HCT116 (cell line): Measurements from ENCODE around the gene DLX4. TPM values are rescaled to one million over a fixed set of nuclear protein-coding genes. Genes with fewer than 3 reads are reported as not detected.
A peak's percentile ranks its signal among the peaks of the same experiment; 100 is the strongest.

Experiments used
- ATAC-seq: fragments of 200-7000 bp; cut with Tn5 transposase; 2 replicates; pipeline ENCODE4 v1.9.1; 2020; ENCODE audit warnings: mild to moderate bottlenecking, moderate library complexity
- BruUV-seq: library from RNA; stranded (reverse); fragments of 400-500 nt; replicated peaks from 2 replicates; lab custom pipeline; 2021; lab: Mats Ljungman, UMichigan
- CTCF ChIA-PET: fragments of 300-600 bp; sonication (Branson Sonifier 250); formaldehyde crosslinking; loops from one replicate; lab custom pipeline; 2021; ENCODE audit warnings: antibody characterized with exemption; lab: Charles Lee
- POLR2A ChIA-PET: fragments of 300-600, 350-600 bp; sonication (Branson Sonifier 250); formaldehyde crosslinking; loops from one replicate; lab custom pipeline; 2021; ENCODE audit warnings: antibody characterized with exemption; lab: Charles Lee
- RAD21 ChIA-PET, 2 experiments: fragments of 300-600 bp; sonication (Branson Sonifier 250); formaldehyde crosslinking; loops; one replicate each; lab custom pipeline; 2023; ENCODE audit warnings: low total read pairs in 2 of 2; ENCODE audit not compliant: uncharacterized antibody in 2 of 2, unreplicated experiment in 2 of 2, low non-redundant PET in 1 of 2; lab: Charles Lee
- DNase-seq: peaks from one replicate; pipeline ENCODE4 v3.0.0-alpha.2; 2010; ENCODE audit warnings: low read depth, low spot score
- H2AFZ ChIP-seq: fragments of 200-600 bp; shearing (Covaris generic), sonication (generic); 2 replicates; pipeline ENCODE4 v1.6.1; 2017; ENCODE audit warnings: low read depth, mixed run types, mixed read lengths, antibody characterized with exemption, low read length; ENCODE audit not compliant: poor library complexity, severe bottlenecking
- H3K27ac ChIP-seq: 2 replicates; pipeline ENCODE4 v1.5.1; 2012; ENCODE audit warnings: low read depth, low read length
- H3K27me3 ChIP-seq: fragments of 200-600 bp; sonication (generic); 2 replicates; pipeline ENCODE4 v1.6.1; 2016; ENCODE audit warnings: mixed run types, low read length, mixed read lengths; ENCODE audit not compliant: insufficient read depth
- H3K36me3 ChIP-seq, 2 experiments: fragments of 200-500 bp in 1 of 2; fragments of 200-600 bp in 1 of 2; sonication (Bioruptor generic) in 1 of 2; sonication (generic) in 1 of 2; 2 replicates each; pipeline versions ENCODE4 v1.5.1 to v1.6.1; 2014 to 2016; ENCODE audit warnings: low read length in 2 of 2, inconsistent platforms in 1 of 2, mixed read lengths in 1 of 2, mixed run types in 1 of 2; ENCODE audit not compliant: insufficient read depth in 2 of 2, control insufficient read depth in 1 of 2
- H3K4me1 ChIP-seq, 2 experiments: fragments of 200-600 bp in 1 of 2; sonication (generic) in 1 of 2; 2 replicates each; pipeline versions ENCODE4 v1.5.1 to v1.6.1; 2012 to 2017; ENCODE audit warnings: low read length in 2 of 2, inconsistent platforms in 1 of 2, mild to moderate bottlenecking in 1 of 2, mixed read lengths in 1 of 2, mixed run types in 1 of 2, moderate library complexity in 1 of 2; ENCODE audit not compliant: insufficient read depth in 2 of 2, control insufficient read depth in 1 of 2
- H3K4me2 ChIP-seq: fragments of 200-600 bp; sonication (generic); 2 replicates; pipeline ENCODE4 v1.6.1; 2017; ENCODE audit warnings: mixed run types, low read length, mixed read lengths
- H3K4me3 ChIP-seq, 2 experiments: fragments of 200-600 bp in 1 of 2; sonication (generic) in 1 of 2; replicated peaks in 1 of 2; 2 replicates each; pipeline ENCODE4 v1.5.1; 2011 to 2016; ENCODE audit warnings: low read length in 2 of 2, control low read depth in 1 of 2, low read depth in 1 of 2, mild to moderate bottlenecking in 1 of 2, mixed read lengths in 1 of 2, mixed run types in 1 of 2
- H3K79me2 ChIP-seq: fragments of 200-600 bp; sonication (generic); 2 replicates; pipeline ENCODE4 v1.6.1; 2017; ENCODE audit warnings: mild to moderate bottlenecking, mixed run types, low read length, moderate library complexity, mixed read lengths; ENCODE audit not compliant: insufficient read depth
- H3K9ac ChIP-seq: fragments of 200-600 bp; sonication (generic); 2 replicates; pipeline ENCODE4 v1.6.1; 2016; ENCODE audit warnings: low read length, mixed read lengths
- H3K9me2 ChIP-seq: fragments of 200-600 bp; sonication (generic), shearing (Covaris generic); 2 replicates; pipeline ENCODE4 v1.6.1; 2017; ENCODE audit warnings: mixed run types, mild to moderate bottlenecking, moderate library complexity; ENCODE audit not compliant: insufficient read depth
- H3K9me3 ChIP-seq, 2 experiments: fragments of 200-500 bp in 1 of 2; fragments of 200-600 bp in 1 of 2; sonication (Bioruptor generic) in 1 of 2; sonication (generic) in 1 of 2; 2 replicates each; pipeline ENCODE4 v1.6.1; 2014 to 2017; ENCODE audit warnings: low read length in 2 of 2, mixed read lengths in 2 of 2, inconsistent platforms in 1 of 2, low read depth in 1 of 2, mild to moderate bottlenecking in 1 of 2, mixed run types in 1 of 2, moderate library complexity in 1 of 2; ENCODE audit not compliant: control insufficient read depth in 1 of 2, insufficient read depth in 1 of 2
- H4K20me1 ChIP-seq: fragments of 200-600 bp; sonication (generic), shearing (Covaris generic); 2 replicates; pipeline ENCODE4 v1.6.1; 2017; ENCODE audit warnings: mixed run types, mild to moderate bottlenecking, moderate library complexity; ENCODE audit not compliant: insufficient read depth
- ATF3 ChIP-seq: IDR thresholded peaks from 2 replicates; pipeline ENCODE4 v1.6.1; 2012
- CBX3 ChIP-seq: IDR thresholded peaks from 2 replicates; pipeline ENCODE4 v1.6.1; 2012; ENCODE audit warnings: low read depth
- EGR1 ChIP-seq: IDR thresholded peaks from 2 replicates; pipeline ENCODE4 v1.6.1; 2012; ENCODE audit warnings: low read depth
- FOSL1 ChIP-seq: IDR thresholded peaks from 2 replicates; pipeline ENCODE4 v1.6.1; 2012; ENCODE audit warnings: low read depth
- MAX ChIP-seq: IDR thresholded peaks from 2 replicates; pipeline ENCODE4 v1.6.1; 2012
- RAD21 ChIP-seq: IDR thresholded peaks from 2 replicates; pipeline ENCODE4 v1.6.1; 2012; ENCODE audit warnings: low read depth, mild to moderate bottlenecking
- SIN3A ChIP-seq: IDR thresholded peaks from 2 replicates; pipeline ENCODE4 v1.6.1; 2012; ENCODE audit warnings: low read depth
- SRF ChIP-seq: IDR thresholded peaks from 2 replicates; pipeline ENCODE4 v1.6.1; 2012; ENCODE audit warnings: low read depth
- TCF7L2 ChIP-seq: IDR thresholded peaks from 2 replicates; pipeline ENCODE4 v1.7.0; 2011; ENCODE audit warnings: borderline replicate concordance, inconsistent platforms; ENCODE audit not compliant: insufficient read depth, insufficient read length; ENCODE audit errors: extremely low read depth
- YY1 ChIP-seq: IDR thresholded peaks from 2 replicates; pipeline ENCODE4 v1.6.1; 2011; ENCODE audit warnings: low read length, low read depth, moderate library complexity, mild to moderate bottlenecking; ENCODE audit not compliant: insufficient replicate concordance; ENCODE audit errors: extremely low read depth
- intact Hi-C: fragments of 100-400 bp; cut with micrococcal nuclease; formaldehyde crosslinking; loops from 2 replicates; pipeline ENCODE4 v1.10.0; 2022
- total RNA-seq: library from RNA; stranded (reverse); gene quantifications from one replicate; pipeline ENCODE4 v1.2.1, GENCODE V29; 2021; ENCODE audit not compliant: unreplicated experiment

Gene DLX4
- total RNA-seq, 1 experiment from 2014 or later = 14.0 TPM

- Histone ChIP-seq H3K4me1 (peaks cover 13 to 38% of the 10 kb centered on the region in 2 experiments), H3K4me2 (peak overlapping the region; percentile 57), H3K27ac (no peak overlapping the region), H4K20me1 (no peaks in the 10 kb centered on the region), H2AFZ (no peak overlapping the region), H3K27me3 (no peaks in the 10 kb centered on the region), H3K9me2 (no peaks in the 10 kb centered on the region), H3K4me3 (peak overlapping the region in 1 of 2 experiments; percentile 8; a peak in 1 of 4 replicates), H3K79me2 (no peaks in the 10 kb centered on the region), H3K36me3 (no peaks in the 10 kb centered on the region), H3K9ac (peak overlapping the region; percentile 28; the same call in 1 of the 2 replicates), H3K9me3 (no peaks in the 10 kb centered on the region)
- TF ChIP-seq ATF3 (no peak), MAX (no peak), TCF7L2 (no peak), YY1 (no peak), FOSL1 (no peak), RAD21 (no peak), CBX3 (no peak), SRF (no peak), SIN3A (no peak), EGR1 (no peak)
- intact Hi-C loops = no loop called here
- no peak for DNase-seq
- peak; percentile 21; the same call in 1 of the 2 replicates for ATAC-seq
- RAD21 ChIA-PET = no interaction called here
- POLR2A ChIA-PET = interaction anchor here (0.6 to 1.1 kb wide), 2 partner anchors 40 to 60 kb away, joined by 3 read pairs; no protein-coding TSS in a partner anchor
- BruUV-seq = no TSS peak
- CTCF ChIA-PET = interaction anchor here (5.2 kb wide), 1 partner anchor 23 kb away, joined by 22 read pairs; no protein-coding TSS in a partner anchor
These were observed 40.7 kb upstream of the DLX4 start for GRCh38 chr17:49928126-49928800.
